ENCODE data around the gene PGGHG. TPM values are rescaled to one million over a fixed set of nuclear protein-coding genes. Genes with fewer than 3 reads are reported as not detected.
"Not testable (repeated sequence)": the region's sequence is repeated elsewhere in the genome, so short reads cannot be mapped to it uniquely, and the experiment has no call there.

PGGHG gene
- total RNA-seq, 1 experiment from 2014 or later = 8.5 TPM

- peaks cover 2% of the 10 kb centered on the region; the same call in 1 of the 2 replicates for H3K36me3 ChIP-seq
- DNase-seq = no peak
- no peak overlapping the region for H3K4me3 ChIP-seq
These were observed 31.0 kb upstream of the PGGHG start for GRCh38 chr11:257766-258493.

GRCh38 chr11:259413-259812 lies 29.5 kb upstream of the PGGHG start:
- no peaks in the 10 kb centered on the region for H3K4me1 ChIP-seq

More at GRCh38 chr11:257766-258493, 31.0 kb upstream of the PGGHG start:
- no peaks in the 10 kb centered on the region for H3K4me1 ChIP-seq
- H3K27ac ChIP-seq = no peak overlapping the region
- no peaks in the 10 kb centered on the region for H3K9me3 ChIP-seq (replicated peaks)
- no peaks in the 10 kb centered on the region for H3K27me3 ChIP-seq

DNA sequence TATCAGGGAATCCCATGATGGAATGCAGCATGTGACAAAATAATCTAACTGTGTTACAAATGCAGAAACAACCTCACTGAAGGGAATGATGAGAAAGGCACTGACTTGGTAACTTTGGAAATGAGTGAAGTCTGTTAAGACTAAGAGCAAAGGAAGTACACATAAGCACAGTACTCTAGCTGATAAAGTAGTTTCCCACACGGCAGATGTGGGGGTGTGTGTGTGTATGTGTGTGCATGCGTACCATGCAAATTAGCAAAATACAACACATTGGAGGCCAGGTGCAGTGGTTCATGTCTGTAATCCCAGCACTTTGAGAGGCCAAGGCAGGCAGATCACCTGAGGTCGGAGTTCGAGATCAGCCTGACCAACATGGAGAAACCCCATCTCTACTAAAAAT lies 27.3 kb upstream of the PGGHG start:
- Histone ChIP-seq H3K4me1 (no peaks in the 10 kb centered on the region), H3K9me3 (replicated peaks) (peaks cover 2% of the 10 kb centered on the region), H3K27me3 (no peaks in the 10 kb centered on the region), H3K27ac (no peak overlapping the region), H3K36me3 (no peaks in the 10 kb centered on the region), H3K4me3 (no peak overlapping the region)
- no peak for DNase-seq

More at GRCh38 chr11:259413-259812, 29.5 kb upstream of the PGGHG start:
- Histone ChIP-seq H3K4me3 (no peak overlapping the region), H3K36me3 (no peaks in the 10 kb centered on the region), H3K9me3 (replicated peaks) (no peaks in the 10 kb centered on the region), H3K27ac (no peak overlapping the region), H3K27me3 (no peaks in the 10 kb centered on the region)
- DNase-seq = no peak

DNA sequence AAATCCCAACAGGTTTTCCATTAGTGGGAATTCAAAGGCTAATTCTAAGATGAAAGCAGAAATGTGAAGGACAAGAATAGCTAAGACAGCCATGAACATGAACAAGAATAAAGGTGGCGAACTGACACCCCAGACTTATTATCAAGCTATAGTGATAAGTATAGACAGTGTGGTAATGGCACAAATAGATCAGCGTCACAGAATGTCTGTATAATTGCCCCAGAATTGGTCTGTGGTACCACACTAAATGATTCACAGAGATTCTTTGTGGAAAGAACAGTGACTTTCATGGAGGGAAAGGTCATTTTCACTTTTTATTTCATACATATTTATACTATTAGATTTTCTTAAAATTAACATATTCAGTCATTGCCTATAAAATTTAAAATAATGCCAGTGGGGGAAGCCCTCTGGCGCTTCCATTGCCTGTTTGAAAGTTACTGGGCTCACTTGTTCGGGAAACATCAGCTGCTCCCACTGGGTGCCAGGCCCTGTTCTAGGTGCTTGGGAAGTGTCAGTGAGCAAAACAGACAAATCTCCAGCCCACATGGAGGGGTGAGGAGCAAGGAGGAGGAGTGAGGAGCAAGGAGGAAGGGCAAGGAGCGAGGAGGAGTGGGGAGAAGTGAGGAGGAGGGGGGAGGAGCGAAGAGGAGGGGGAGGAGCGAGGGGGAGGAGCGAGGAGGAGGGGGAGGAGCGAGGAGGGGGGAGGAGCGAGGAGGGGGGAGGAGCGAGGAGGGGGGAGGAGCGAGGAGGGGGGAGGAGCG lies 22.1 kb upstream of the PGGHG start:
- H3K9me3 ChIP-seq (replicated peaks) = peaks cover 3% of the 10 kb centered on the region
- no peaks in the 10 kb centered on the region for H3K27me3 ChIP-seq
- no peak for DNase-seq
- no peak overlapping the region for H3K4me3 ChIP-seq
- no peak overlapping the region for H3K27ac ChIP-seq
- no peaks in the 10 kb centered on the region for H3K36me3 ChIP-seq
- peaks cover 4% of the 10 kb centered on the region; the same call in 1 of the 2 replicates for H3K4me1 ChIP-seq

DNA sequence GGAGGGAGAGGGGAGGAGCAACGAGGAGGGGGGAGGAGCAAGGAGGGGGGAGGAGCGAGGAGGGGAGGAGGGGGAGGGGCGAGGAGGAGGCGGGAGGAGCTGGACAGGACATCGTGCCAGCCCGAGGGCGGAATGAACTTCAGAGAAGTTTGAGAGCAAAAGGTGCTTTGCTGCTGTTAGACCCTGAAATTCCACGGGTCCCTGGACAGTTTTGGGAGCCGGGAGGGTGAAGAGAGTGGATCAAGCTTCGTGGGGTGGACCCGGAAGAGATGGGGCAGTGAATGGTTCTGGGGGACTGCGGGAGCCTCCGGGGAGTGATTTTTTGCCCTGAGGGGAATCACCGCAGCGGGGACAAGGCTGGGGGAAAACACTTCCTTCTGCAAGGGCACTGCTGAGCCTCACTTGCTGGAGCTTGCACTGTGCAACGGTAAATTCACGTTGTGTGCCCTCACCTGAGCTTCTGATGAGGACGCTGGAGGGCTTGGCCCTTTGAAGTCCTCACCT lies 21.4 kb upstream of the PGGHG start:
- Histone ChIP-seq H3K36me3 (no peaks in the 10 kb centered on the region), H3K9me3 (replicated peaks) (peaks cover 3% of the 10 kb centered on the region), H3K27ac (no peak overlapping the region), H3K27me3 (no peaks in the 10 kb centered on the region), H3K4me1 (peaks cover 6% of the 10 kb centered on the region), H3K4me3 (no peak overlapping the region)
- no peak for DNase-seq

DNA sequence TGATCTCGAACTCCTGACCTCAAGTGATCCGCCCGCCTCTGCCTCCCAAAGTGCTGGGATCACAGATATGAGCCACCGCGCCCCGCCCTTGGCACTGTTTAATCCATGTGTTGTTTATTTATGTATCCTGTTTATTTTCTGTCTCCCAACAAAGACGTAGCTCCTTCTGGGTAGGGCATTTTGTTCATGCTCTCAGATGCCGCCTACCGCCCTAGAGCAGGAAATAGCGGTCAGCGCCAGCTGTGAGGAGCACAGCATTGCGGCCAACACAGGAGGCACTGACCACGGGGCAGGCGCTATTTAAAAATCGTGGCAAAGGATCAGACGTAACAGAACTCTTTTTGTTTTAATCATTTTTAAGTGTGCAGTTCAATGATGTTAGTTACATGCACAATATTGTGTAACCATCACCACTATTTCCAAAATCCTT lies 20.2 kb upstream of the PGGHG start:
- Histone ChIP-seq H3K4me1 (peaks cover 12% of the 10 kb centered on the region), H3K4me3 (peak overlapping the region; percentile 46)
- H3K9me3 ChIP-seq (replicated peaks); H3K27me3 ChIP-seq; H3K27ac ChIP-seq; H3K36me3 ChIP-seq: not testable (repeated sequence)
- peak; percentile 70 to 77 for DNase-seq

DNA sequence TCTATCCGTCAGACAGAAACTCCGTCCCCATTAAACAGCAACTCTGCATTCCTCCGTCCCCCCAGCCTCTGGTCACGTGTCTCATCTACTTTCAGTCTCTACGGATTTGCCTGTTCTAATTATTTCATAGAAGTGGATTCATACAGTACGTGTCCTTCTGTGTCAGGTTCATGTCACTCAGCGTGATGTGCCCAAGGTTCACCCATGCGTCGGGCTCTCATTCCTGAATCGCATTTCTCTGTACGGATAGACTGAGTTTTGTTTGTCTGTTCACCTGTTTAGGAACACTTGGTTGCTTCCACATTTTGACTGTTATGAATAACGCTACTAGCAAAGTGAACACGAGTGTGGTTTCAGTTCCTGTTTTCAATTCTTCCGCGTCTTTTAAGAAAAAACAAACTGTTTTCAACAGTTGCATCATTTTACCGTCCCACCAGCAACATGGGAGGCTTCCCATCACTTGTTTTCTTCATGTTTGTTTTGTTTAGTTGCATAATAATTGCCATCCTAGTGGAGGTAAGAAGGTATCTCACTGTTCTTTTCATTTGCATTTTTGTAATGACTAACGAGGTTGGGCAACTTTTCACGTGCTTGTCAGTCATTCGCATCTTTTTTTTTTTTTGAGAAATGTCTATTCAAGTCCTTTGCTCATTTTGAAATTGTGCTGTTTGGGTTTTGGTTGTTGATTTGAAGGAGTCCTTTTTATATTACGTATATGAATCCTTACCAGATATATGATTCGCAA lies 19.6 kb upstream of the PGGHG start:
- H3K27ac ChIP-seq = no peak overlapping the region
- H3K36me3 ChIP-seq = no peaks in the 10 kb centered on the region
- DNase-seq = peak in 1 of 2 experiments; percentile 58
- peak overlapping the region; percentile 46 for H3K4me3 ChIP-seq
- no peaks in the 10 kb centered on the region for H3K27me3 ChIP-seq
- H3K9me3 ChIP-seq (replicated peaks) = peaks cover 3% of the 10 kb centered on the region
- H3K4me1 ChIP-seq = peaks cover 12% of the 10 kb centered on the region

DNA sequence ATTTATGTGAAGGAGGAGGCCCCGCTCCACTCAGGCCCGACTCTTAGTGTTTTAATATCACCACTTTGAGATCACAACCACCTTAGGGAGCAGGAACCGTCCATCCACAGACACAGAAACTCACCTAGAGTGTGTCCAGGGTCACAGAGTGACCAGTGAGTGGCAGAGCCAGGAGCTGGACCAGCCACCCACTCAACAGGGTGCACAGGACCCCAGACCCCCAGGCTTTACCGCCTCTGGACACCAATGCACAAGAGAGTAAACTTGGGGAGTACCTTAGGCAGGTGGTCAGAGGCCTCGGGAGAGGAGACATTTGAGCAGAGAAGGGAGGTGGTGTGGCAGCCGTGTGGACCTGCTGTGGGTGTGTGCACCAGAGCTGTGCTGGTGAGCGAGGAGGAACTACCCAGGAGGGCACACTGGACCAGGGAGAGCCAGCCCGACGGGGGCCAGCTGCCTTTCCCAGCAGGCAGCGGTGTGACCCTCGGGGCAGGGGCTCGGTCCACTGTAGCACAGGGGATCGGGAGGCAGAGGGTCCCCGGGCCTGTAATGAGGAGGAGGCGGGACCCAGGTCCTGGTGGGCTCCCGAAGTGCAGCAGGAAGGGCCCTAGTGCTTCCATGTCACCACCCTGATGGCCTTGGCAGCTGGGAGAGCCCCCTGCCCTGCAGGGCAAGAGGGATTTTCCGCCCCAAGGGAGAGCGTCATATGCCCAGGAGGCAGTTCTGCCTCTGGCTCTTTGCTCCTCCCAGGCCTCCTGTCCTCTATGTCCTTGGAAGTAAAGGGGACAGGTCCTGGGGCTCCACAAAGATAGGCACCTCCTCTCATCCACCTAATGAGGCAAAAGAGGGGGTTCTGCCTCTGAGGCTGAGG lies 18.2 kb upstream of the PGGHG start:
- H3K27ac ChIP-seq = no peak overlapping the region
- no peak overlapping the region for H3K4me3 ChIP-seq
- no peak for DNase-seq
- H3K27me3 ChIP-seq = no peaks in the 10 kb centered on the region
- H3K4me1 ChIP-seq = peaks cover 12% of the 10 kb centered on the region
- H3K9me3 ChIP-seq (replicated peaks) = peaks cover 3% of the 10 kb centered on the region
- no peaks in the 10 kb centered on the region for H3K36me3 ChIP-seq

- Histone ChIP-seq H3K27ac (no peak overlapping the region), H3K4me1 (peaks cover 12% of the 10 kb centered on the region), H3K9me3 (replicated peaks) (peaks cover 7% of the 10 kb centered on the region), H3K36me3 (no peaks in the 10 kb centered on the region), H3K27me3 (no peaks in the 10 kb centered on the region), H3K4me3 (no peak overlapping the region)
- DNase-seq = no peak
These were observed 17.6 kb upstream of the PGGHG start for GRCh38 chr11:271319-271715.

DNA sequence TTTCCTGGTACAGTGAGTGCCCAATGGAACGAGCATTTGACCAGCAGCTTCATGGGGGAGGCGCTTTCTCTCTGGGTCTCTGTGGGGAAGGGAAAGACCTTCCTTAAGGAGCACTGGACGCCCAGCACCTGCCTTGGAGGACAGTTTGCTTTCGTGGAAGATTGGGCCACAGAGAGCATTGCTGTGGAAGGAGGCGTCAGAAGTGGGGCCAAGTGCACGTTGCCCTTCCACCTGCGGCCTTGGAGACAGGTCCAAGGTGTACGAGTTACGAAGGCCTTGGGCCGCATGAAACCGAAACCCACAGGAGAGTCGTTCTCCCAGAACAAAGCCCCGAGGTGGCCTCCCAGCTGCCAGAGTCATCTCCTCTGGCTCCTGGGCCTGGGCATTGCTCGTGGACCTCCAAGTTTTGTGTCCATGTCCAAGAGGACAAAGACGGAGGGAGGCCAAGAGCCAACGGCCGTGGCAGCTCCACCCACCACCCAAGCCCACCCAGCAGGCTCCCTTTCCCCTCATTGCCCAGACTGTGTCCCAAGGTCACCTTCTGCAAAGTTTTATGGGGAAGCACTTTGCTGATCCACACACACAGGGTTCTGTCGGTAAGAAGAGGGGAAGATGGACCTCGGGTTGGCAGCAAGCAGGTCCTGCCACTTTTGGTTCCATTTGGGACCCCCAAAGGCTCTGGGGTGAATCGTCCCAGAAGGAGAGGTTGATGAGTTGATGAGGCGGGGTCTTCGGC lies 16.6 kb upstream of the PGGHG start:
- H3K4me1 ChIP-seq = peaks cover 12% of the 10 kb centered on the region
- 0 out of 2 replicates have a peak, but pooled peaks cover 4% of the 10 kb centered on the region for H3K9me3 ChIP-seq (replicated peaks)
- no peaks in the 10 kb centered on the region for H3K36me3 ChIP-seq
- DNase-seq = no peak
- no peak overlapping the region for H3K4me3 ChIP-seq
- peak overlapping the region; percentile 22 for H3K27ac ChIP-seq
- H3K27me3 ChIP-seq = no peaks in the 10 kb centered on the region

DNA sequence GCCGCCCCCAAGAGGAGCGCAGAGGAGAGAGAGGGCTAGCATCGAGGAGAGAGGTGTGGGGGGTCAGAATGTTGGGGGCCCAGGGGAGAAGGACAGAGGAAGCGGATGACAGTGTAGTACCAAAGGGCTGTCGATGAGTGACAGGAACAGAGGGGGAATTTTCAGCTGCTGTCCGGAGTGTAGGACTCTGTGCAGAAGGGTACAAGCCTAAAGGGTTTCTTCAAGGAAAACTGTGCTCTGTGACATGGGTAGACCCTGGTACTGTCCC lies 16.1 kb upstream of the PGGHG start:
- DNase-seq = peak in 1 of 2 experiments; percentile 49
- H3K4me1 ChIP-seq = peaks cover 12% of the 10 kb centered on the region
- no peaks in the 10 kb centered on the region for H3K27me3 ChIP-seq
- peak overlapping the region; percentile 22 for H3K27ac ChIP-seq
- H3K4me3 ChIP-seq = no peak overlapping the region
- no peaks in the 10 kb centered on the region for H3K36me3 ChIP-seq
- H3K9me3 ChIP-seq (replicated peaks) = 0 out of 2 replicates have a peak, but pooled peaks cover 4% of the 10 kb centered on the region

DNA sequence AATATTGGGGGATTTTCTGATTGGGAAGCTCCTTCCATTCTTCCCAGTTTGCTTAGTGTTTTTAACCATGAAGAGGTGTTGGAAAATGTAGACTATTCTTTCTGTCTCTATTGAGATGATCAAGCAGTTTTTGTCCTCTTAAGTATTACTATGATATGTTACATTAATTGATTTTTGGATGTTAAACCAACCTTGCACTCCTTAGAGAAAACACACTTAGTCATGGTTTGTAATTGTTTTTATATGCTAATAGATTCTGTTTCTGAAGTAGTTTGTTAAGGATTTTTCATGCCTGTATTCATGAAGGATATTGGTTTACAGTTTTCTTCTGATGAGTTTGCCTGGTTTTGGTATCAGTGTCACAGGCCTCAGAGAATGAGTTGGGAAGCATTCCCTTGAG lies 12.7 kb upstream of the PGGHG start:
- Histone ChIP-seq H3K4me1 (peaks cover 8% of the 10 kb centered on the region), H3K36me3 (no peaks in the 10 kb centered on the region), H3K27ac (no peak overlapping the region), H3K9me3 (replicated peaks) (0 out of 2 replicates have a peak, but pooled peaks cover 4% of the 10 kb centered on the region), H3K27me3 (no peaks in the 10 kb centered on the region), H3K4me3 (no peak overlapping the region)
- DNase-seq = no peak

GRCh38 chr11:278001-278951 lies 10.7 kb upstream of the PGGHG start, which contains the start of gene NLRP6:
Gene NLRP6 (plus strand): TSS chr11:278407. CDS start chr11:278570, 163 bp downstream.
- H3K4me3 ChIP-seq = no peak within 1 kb of the TSS
- DNase-seq = no peak
- no peaks in the 10 kb centered on the region for H3K27me3 ChIP-seq
- no peak within 1 kb of the TSS for H3K27ac ChIP-seq
- H3K9me3 ChIP-seq (replicated peaks) = 0 out of 2 replicates have a peak, but pooled peaks cover 4% of the 10 kb centered on the region
- no peaks in the 10 kb centered on the region for H3K36me3 ChIP-seq
- H3K4me1 ChIP-seq = no peaks in the 10 kb centered on the region

Measured in SJCRH30 (cell line).